ENCODE data around the gene PELI2.

PELI2 gene, protein sequence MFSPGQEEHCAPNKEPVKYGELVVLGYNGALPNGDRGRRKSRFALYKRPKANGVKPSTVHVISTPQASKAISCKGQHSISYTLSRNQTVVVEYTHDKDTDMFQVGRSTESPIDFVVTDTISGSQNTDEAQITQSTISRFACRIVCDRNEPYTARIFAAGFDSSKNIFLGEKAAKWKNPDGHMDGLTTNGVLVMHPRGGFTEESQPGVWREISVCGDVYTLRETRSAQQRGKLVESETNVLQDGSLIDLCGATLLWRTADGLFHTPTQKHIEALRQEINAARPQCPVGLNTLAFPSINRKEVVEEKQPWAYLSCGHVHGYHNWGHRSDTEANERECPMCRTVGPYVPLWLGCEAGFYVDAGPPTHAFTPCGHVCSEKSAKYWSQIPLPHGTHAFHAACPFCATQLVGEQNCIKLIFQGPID

DNA sequence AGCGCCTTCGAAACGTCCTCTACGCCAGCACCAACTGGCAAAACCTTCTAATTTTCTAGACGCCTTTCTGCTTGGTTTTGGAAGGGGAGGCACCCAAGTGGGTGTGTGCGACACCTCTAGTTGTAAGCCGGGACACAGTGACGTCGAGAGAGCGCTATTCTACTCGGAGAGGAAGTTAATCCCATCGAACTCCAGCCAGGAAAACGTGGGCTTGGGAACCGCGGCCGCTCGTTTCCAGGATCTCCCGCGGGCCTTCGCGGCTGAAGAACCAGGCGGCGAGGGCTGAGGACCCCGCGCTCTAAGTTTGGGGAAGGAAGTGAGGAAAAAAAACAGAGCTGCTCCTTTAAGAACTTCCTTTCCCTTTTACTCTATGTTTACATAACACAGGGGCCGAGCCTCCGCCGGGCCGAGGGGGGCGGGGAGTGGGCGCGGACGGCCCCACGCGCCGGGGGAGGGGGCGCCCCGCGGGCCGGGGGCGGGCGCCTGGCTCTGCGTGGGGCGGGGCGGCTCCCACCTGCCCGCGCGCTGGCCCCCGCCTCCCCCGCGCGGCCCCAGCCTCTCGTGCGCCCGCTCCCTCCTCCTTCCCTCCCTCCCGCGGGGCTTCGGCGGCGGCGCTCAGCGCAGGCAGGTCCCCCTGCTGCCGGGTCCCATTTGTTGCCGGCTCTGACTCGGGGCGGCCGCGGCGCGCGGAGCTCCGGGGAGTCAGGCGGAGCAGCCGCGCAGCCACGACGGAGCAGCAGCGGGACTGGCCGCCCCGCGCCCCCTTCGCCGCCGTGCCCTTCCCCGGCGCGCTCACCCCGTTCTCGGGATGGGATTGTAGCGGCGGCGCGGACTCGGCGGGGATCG, at the start of gene PELI2:
Gene PELI2, plus strand, starts transcription at position 647 of the 846 bp plus-strand sequence. CDS start 250 bp downstream, outside the sequence.
- H3K9me3 ChIP-seq (ENCODE audit: control insufficient read depth in 2 of 2, low read length in 2 of 2): no peaks in the 10 kb centered on the region
- H3K36me3 ChIP-seq (ENCODE audit: control insufficient read depth in 2 of 2, insufficient read depth in 2 of 2, low read length in 2 of 2): no peaks in the 10 kb centered on the region
- peak within 1 kb of the TSS; percentile 87 to 88 for H3K27ac ChIP-seq (ENCODE audit: low read depth in 2 of 2, low read length in 2 of 2)
- no peaks in the 10 kb centered on the region for H3K27me3 ChIP-seq (ENCODE audit: control insufficient read depth in 2 of 2, insufficient read depth in 2 of 2, low read length in 2 of 2)
- H3K4me3 ChIP-seq (ENCODE audit: low read length in 2 of 2): peak within 1 kb of the TSS; percentile 85 to 86
- H3K9ac ChIP-seq (ENCODE audit: low read depth in 1 of 2, low read length in 2 of 2): peak within 1 kb of the TSS; percentile 65 to 83
- peaks cover 6 to 13% of the 10 kb centered on the region in 2 donors for H3K4me1 ChIP-seq (ENCODE audit: control insufficient read depth in 2 of 2, insufficient read depth in 2 of 2, low read length in 2 of 2)

DNA sequence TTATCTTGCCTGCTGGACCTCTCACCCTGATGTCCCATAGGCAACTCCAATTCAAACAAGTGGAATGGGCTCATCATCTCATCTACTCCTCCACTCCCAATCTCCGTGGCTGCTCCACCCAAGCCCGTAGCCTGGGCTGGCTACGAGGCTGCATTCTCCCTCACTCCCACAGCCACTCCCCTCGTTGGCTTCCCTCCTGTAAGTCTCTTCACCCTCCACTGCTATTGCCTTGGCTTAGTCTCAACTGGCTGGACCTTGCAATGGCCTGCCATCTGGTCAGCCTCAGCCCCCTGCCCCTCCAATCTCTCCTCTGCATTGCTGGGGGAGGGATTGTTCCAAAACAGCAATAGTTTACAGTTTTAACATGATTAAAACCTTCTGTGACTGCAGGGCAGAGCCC, 44.4 kb upstream of the PELI2 start:
- H3K36me3 ChIP-seq (ENCODE audit: control insufficient read depth in 2 of 2, insufficient read depth in 2 of 2, low read length in 2 of 2): no peaks in the 10 kb centered on the region
- H3K9me3 ChIP-seq (ENCODE audit: control insufficient read depth in 2 of 2, low read length in 2 of 2): no peaks in the 10 kb centered on the region
- H3K27ac ChIP-seq (ENCODE audit: low read depth in 2 of 2, low read length in 2 of 2): no peak overlapping the region
- no peak overlapping the region for H3K9ac ChIP-seq (ENCODE audit: low read depth in 1 of 2, low read length in 2 of 2)
- H3K27me3 ChIP-seq (ENCODE audit: control insufficient read depth in 2 of 2, insufficient read depth in 2 of 2, low read length in 2 of 2): no peaks in the 10 kb centered on the region
- no peaks in the 10 kb centered on the region for H3K4me1 ChIP-seq (ENCODE audit: control insufficient read depth in 2 of 2, insufficient read depth in 2 of 2, low read length in 2 of 2)
- no peak overlapping the region for H3K4me3 ChIP-seq (ENCODE audit: low read length in 2 of 2)

DNA sequence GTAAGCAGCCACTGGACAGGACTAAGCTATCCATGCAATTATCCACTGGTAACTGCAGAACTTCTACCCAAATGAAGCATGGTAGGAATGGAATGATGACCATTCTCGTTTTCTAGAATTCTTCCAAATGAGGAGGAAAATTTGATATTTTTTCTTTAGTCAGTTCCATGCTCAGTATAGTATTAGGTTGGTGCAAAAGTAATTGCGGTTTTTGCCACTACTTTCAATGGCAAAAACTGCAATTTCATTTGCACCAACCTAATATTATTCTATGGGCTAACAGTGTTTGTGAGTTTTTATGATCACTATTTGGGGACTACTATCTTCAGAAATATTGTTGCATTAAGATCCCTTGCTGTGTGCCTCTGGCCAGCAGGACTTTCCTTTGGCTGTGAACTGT, 42.9 kb upstream of the PELI2 start:
- Histone ChIP-seq H3K9me3 (ENCODE audit: control insufficient read depth in 2 of 2, low read length in 2 of 2) (no peaks in the 10 kb centered on the region), H3K27ac (ENCODE audit: low read depth in 2 of 2, low read length in 2 of 2) (no peak overlapping the region), H3K9ac (ENCODE audit: low read depth in 1 of 2, low read length in 2 of 2) (no peak overlapping the region), H3K4me1 (ENCODE audit: control insufficient read depth in 2 of 2, insufficient read depth in 2 of 2, low read length in 2 of 2) (no peaks in the 10 kb centered on the region), H3K36me3 (ENCODE audit: control insufficient read depth in 2 of 2, insufficient read depth in 2 of 2, low read length in 2 of 2) (no peaks in the 10 kb centered on the region), H3K27me3 (ENCODE audit: control insufficient read depth in 2 of 2, insufficient read depth in 2 of 2, low read length in 2 of 2) (no peaks in the 10 kb centered on the region), H3K4me3 (ENCODE audit: low read length in 2 of 2) (no peak overlapping the region)

DNA sequence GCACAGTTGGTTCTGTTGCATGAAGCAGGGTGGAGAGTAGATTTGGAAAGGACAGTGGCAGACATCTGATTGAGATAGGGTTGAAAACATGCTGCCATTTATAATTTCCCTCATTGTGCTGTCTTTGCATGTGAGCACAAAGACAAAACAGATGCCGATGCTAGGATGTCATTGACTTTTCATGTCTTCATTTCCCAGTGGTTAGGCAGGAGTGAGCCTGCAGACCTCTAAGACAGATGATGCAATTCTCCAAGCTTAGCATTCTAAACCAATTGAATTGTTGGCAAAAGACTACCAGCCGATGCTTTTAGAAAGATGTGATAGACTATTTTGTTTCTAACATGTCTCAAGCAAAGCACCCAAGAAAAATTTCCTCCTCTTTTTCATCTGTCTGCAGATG, 37.1 kb upstream of the PELI2 start:
- Histone ChIP-seq H3K4me1 (ENCODE audit: control insufficient read depth in 2 of 2, insufficient read depth in 2 of 2, low read length in 2 of 2) (no peaks in the 10 kb centered on the region), H3K9ac (ENCODE audit: low read depth in 1 of 2, low read length in 2 of 2) (no peak overlapping the region), H3K36me3 (ENCODE audit: control insufficient read depth in 2 of 2, insufficient read depth in 2 of 2, low read length in 2 of 2) (no peaks in the 10 kb centered on the region), H3K27ac (ENCODE audit: low read depth in 2 of 2, low read length in 2 of 2) (no peak overlapping the region), H3K4me3 (ENCODE audit: low read length in 2 of 2) (no peak overlapping the region), H3K9me3 (ENCODE audit: control insufficient read depth in 2 of 2, low read length in 2 of 2) (no peaks in the 10 kb centered on the region), H3K27me3 (ENCODE audit: control insufficient read depth in 2 of 2, insufficient read depth in 2 of 2, low read length in 2 of 2) (no peaks in the 10 kb centered on the region)

DNA sequence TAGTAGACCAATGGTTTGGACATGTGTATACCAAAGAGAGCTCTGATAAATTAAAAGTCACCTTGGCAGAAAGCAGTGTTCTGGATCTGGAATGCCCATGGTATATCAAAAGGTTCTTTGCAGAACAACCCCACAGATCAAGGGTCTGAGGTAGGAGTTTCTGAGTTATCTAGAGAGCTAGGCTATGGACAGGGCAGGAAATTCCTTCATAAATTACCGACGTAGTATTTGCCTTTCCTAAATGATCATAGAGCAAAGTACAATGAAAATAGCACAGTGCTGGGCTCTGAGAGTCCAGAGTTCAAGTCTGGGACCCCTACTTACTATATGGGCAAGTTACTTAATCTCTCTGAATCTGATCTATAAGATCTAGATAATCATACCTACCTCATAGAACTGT, 35.3 kb upstream of the PELI2 start:
- H3K36me3 ChIP-seq (ENCODE audit: control insufficient read depth in 2 of 2, insufficient read depth in 2 of 2, low read length in 2 of 2): no peaks in the 10 kb centered on the region
- H3K4me3 ChIP-seq (ENCODE audit: low read length in 2 of 2): no peak overlapping the region
- no peak overlapping the region for H3K9ac ChIP-seq (ENCODE audit: low read depth in 1 of 2, low read length in 2 of 2)
- H3K27me3 ChIP-seq (ENCODE audit: control insufficient read depth in 2 of 2, insufficient read depth in 2 of 2, low read length in 2 of 2): no peaks in the 10 kb centered on the region
- no peaks in the 10 kb centered on the region for H3K9me3 ChIP-seq (ENCODE audit: control insufficient read depth in 2 of 2, low read length in 2 of 2)
- H3K27ac ChIP-seq (ENCODE audit: low read depth in 2 of 2, low read length in 2 of 2): no peak overlapping the region
- no peaks in the 10 kb centered on the region for H3K4me1 ChIP-seq (ENCODE audit: control insufficient read depth in 2 of 2, insufficient read depth in 2 of 2, low read length in 2 of 2)

DNA sequence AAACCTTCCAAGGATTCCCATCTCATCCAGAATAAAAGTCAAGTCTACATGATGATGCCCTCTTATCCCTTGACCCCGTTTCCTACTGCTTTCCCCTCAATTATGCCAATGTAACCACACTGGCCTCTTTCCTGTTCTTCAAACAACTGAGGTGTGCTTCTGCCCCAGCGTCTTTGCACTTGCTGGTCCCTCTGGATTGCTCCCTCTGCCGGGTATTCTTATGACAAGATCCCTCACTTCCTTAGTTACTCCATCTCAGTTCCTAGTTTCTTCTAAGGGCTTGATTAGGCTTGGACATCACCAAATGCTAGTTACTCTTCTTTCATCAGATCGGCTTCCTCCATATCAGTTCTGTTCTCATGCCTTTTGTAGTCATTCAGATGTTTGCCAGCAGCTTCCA, 32.7 kb upstream of the PELI2 start:
- H3K36me3 ChIP-seq (ENCODE audit: control insufficient read depth in 2 of 2, insufficient read depth in 2 of 2, low read length in 2 of 2): no peaks in the 10 kb centered on the region

DNA sequence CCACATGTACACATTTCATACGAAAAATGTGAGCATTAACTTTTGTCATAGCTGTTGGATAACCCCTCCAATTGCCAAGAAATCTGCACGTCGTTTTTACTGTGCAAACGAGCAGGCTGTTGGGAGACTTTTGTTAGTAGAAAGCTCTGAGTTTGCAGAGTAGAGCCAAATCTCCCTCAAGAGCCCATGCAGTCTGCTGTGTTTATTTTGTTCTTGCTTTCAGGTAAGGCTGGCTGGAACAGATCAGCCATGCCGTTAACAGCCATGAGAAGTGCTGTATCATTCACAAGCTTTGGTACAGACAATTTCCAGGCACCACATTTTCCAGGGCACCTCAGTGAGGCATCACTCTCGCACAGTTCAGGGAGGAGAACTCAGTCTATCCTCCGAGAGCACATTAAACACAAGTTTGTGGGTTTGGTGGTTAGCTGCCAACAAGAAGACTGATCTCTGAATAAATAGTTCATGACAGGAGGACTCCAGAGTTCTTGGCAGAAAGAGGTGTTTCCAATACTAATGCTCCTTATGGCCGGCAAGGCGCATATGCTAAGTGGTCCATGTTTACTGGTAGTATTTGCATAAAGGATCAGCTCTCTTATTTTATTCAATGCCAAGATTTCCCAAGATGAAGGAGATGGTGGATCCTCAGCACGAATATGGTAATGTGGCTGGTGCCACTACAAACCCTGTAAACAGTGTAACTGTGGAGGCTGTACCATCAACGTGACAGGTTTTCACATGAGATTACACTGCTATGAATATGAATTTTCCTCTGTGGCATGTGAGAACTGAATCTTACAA, 30.3 kb upstream of the PELI2 start:
- Histone ChIP-seq H3K9me3 (ENCODE audit: control insufficient read depth in 2 of 2, low read length in 2 of 2) (no peaks in the 10 kb centered on the region), H3K27ac (ENCODE audit: low read depth in 2 of 2, low read length in 2 of 2) (no peak overlapping the region)

More for the DNA sequence above, 32.7 kb upstream of the PELI2 start:
- H3K4me3 ChIP-seq (ENCODE audit: low read length in 2 of 2): no peak overlapping the region
- no peaks in the 10 kb centered on the region for H3K9me3 ChIP-seq (ENCODE audit: control insufficient read depth in 2 of 2, low read length in 2 of 2)
- H3K27ac ChIP-seq (ENCODE audit: low read depth in 2 of 2, low read length in 2 of 2): no peak overlapping the region
- H3K27me3 ChIP-seq (ENCODE audit: control insufficient read depth in 2 of 2, insufficient read depth in 2 of 2, low read length in 2 of 2): no peaks in the 10 kb centered on the region
- no peaks in the 10 kb centered on the region for H3K4me1 ChIP-seq (ENCODE audit: control insufficient read depth in 2 of 2, insufficient read depth in 2 of 2, low read length in 2 of 2)
- H3K9ac ChIP-seq (ENCODE audit: low read depth in 1 of 2, low read length in 2 of 2): no peak overlapping the region

DNA sequence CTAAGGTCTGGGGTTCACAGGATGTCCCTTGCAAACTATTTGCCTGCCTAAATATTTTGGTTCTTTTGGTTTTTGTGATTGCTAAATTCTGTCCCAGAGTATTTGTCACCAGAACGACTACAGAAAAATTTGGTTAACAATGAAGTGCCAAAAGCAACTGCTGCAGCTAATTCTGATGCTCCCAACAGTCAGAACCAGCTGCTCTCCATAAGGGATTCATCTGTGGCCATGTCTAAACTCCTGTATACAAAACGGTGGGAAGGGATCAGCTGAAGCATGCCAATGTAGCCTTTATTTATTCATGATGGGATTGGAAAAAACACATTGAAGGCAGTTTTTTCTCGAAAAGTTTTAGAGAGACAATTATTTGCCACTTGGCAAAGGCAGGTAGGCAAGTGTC, 29.3 kb upstream of the PELI2 start:
- Histone ChIP-seq H3K4me3 (ENCODE audit: low read length in 2 of 2) (no peak overlapping the region), H3K36me3 (ENCODE audit: control insufficient read depth in 2 of 2, insufficient read depth in 2 of 2, low read length in 2 of 2) (no peaks in the 10 kb centered on the region), H3K9me3 (ENCODE audit: control insufficient read depth in 2 of 2, low read length in 2 of 2) (no peaks in the 10 kb centered on the region), H3K4me1 (ENCODE audit: control insufficient read depth in 2 of 2, insufficient read depth in 2 of 2, low read length in 2 of 2) (no peaks in the 10 kb centered on the region), H3K27me3 (ENCODE audit: control insufficient read depth in 2 of 2, insufficient read depth in 2 of 2, low read length in 2 of 2) (no peaks in the 10 kb centered on the region), H3K27ac (ENCODE audit: low read depth in 2 of 2, low read length in 2 of 2) (no peak overlapping the region), H3K9ac (ENCODE audit: low read depth in 1 of 2, low read length in 2 of 2) (no peak overlapping the region)

More for the DNA sequence above, 30.3 kb upstream of the PELI2 start:
- Histone ChIP-seq H3K4me1 (ENCODE audit: control insufficient read depth in 2 of 2, insufficient read depth in 2 of 2, low read length in 2 of 2) (no peaks in the 10 kb centered on the region), H3K27me3 (ENCODE audit: control insufficient read depth in 2 of 2, insufficient read depth in 2 of 2, low read length in 2 of 2) (no peaks in the 10 kb centered on the region), H3K36me3 (ENCODE audit: control insufficient read depth in 2 of 2, insufficient read depth in 2 of 2, low read length in 2 of 2) (no peaks in the 10 kb centered on the region), H3K4me3 (ENCODE audit: low read length in 2 of 2) (no peak overlapping the region), H3K9ac (ENCODE audit: low read depth in 1 of 2, low read length in 2 of 2) (no peak overlapping the region)

DNA sequence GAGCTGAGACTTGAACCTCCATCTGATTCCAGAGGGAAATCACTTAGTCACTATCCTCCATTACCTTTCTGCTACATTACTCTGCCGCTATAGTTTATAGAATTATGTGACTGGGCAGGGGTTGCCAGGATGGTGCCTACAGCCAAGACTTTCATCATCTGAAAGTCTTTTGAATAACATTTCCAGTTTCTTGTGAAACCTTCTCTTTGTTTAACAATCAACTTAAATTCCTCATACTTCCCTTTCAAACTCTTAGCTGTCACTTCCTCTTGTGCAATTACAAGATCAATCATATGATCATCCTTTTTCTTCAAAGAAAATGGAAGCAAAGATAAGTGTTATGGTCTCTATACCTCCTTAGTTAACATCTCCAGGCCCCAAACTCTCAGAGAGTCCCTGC, 25.4 kb upstream of the PELI2 start:
- no peak overlapping the region for H3K27ac ChIP-seq (ENCODE audit: low read depth in 2 of 2, low read length in 2 of 2)
- H3K27me3 ChIP-seq (ENCODE audit: control insufficient read depth in 2 of 2, insufficient read depth in 2 of 2, low read length in 2 of 2): no peaks in the 10 kb centered on the region
- no peaks in the 10 kb centered on the region for H3K4me1 ChIP-seq (ENCODE audit: control insufficient read depth in 2 of 2, insufficient read depth in 2 of 2, low read length in 2 of 2)
- H3K9ac ChIP-seq (ENCODE audit: low read depth in 1 of 2, low read length in 2 of 2): no peak overlapping the region
- H3K36me3 ChIP-seq (ENCODE audit: control insufficient read depth in 2 of 2, insufficient read depth in 2 of 2, low read length in 2 of 2): no peaks in the 10 kb centered on the region
- no peaks in the 10 kb centered on the region for H3K9me3 ChIP-seq (ENCODE audit: control insufficient read depth in 2 of 2, low read length in 2 of 2)
- no peak overlapping the region for H3K4me3 ChIP-seq (ENCODE audit: low read length in 2 of 2)

All from mucosa of rectum (tissue), 2 donors.